ENCODE measurements around the gene OMD.

The OMD gene

DNA sequence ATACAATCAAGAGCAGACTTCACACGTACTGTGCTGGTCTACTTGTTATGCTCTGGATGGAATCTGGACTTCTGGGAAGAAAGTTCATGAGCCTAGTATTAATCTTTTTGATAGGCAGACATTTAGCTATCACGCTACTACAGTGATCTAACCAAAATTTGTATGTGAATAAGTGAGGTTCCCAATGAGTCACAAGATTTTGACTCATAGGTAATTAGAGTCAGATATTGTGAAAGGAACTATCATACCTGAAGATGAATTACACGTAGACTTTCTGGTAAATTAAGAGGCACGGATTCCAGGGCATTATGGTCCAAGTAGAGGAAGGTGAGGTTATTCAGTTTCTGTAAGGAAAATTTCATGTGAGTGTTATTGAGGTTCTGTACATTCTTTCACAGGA, 38.3 kb downstream of the OMD start:
- Histone ChIP-seq H3K4me1 (ENCODE audit: insufficient read depth, low read length) (no peaks in the 10 kb centered on the region; the same call in 1 of the 2 replicates), H3K27ac (ENCODE audit: low read length) (no peak overlapping the region), H3K9me3 (ENCODE audit: insufficient read depth, low read depth, low read length) (no peaks in the 10 kb centered on the region), H3K4me3 (ENCODE audit: low read length) (no peak overlapping the region), H3K36me3 (ENCODE audit: insufficient read depth, low read depth, low read length) (no peaks in the 10 kb centered on the region), H3K27me3 (ENCODE audit: insufficient read depth, low read length) (no peaks in the 10 kb centered on the region), H3K9ac (ENCODE audit: low read depth, low read length) (no peak overlapping the region)

DNA sequence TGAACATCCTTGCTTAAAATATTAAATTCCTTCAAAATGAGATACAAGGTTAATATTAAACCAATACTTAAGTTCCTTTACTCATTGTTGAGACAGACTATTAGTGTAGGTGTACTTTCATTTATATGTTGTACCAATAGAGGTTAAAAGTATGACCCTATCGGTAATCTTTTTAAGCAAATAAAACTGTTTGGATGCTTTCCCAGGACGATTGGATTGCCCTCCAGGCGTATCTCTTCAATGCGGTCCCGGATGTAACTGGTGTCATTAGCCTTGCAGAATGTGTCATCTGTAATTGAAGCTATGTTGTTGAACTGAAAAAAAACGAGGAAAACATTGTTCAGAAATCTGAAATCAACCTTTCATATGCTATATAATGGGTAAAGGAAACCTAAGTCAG, 38.8 kb downstream of the OMD start:
- no peak overlapping the region for H3K9ac ChIP-seq (ENCODE audit: low read depth, low read length)
- H3K36me3 ChIP-seq (ENCODE audit: insufficient read depth, low read depth, low read length): no peaks in the 10 kb centered on the region
- no peaks in the 10 kb centered on the region for H3K9me3 ChIP-seq (ENCODE audit: insufficient read depth, low read depth, low read length)
- no peaks in the 10 kb centered on the region; the same call in 1 of the 2 replicates for H3K4me1 ChIP-seq (ENCODE audit: insufficient read depth, low read length)
- no peak overlapping the region for H3K4me3 ChIP-seq (ENCODE audit: low read length)
- H3K27me3 ChIP-seq (ENCODE audit: insufficient read depth, low read length): no peaks in the 10 kb centered on the region
- no peak overlapping the region for H3K27ac ChIP-seq (ENCODE audit: low read length)

DNA sequence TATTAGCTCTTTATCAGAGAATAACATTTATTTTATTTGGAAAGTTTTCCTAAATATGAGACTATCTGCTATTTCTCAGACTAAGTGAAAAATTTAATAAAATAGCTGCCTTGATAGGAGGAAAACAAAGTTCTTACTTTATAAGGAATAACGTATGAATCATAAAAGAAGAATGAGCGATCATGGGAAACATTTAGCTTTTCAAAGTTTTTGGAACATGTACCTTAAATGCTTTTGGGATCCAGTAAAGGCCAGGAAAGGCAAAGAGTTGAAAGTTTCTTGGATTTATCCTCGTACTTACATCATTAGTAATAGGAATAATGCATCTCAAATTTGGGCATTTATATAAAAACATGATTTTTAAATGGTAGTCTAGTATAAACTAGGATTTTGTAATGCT, 39.3 kb downstream of the OMD start:
- Histone ChIP-seq H3K9me3 (ENCODE audit: insufficient read depth, low read depth, low read length) (no peaks in the 10 kb centered on the region), H3K27ac (ENCODE audit: low read length) (no peak overlapping the region), H3K9ac (ENCODE audit: low read depth, low read length) (no peak overlapping the region), H3K36me3 (ENCODE audit: insufficient read depth, low read depth, low read length) (no peaks in the 10 kb centered on the region), H3K4me3 (ENCODE audit: low read length) (no peak overlapping the region), H3K4me1 (ENCODE audit: insufficient read depth, low read length) (no peaks in the 10 kb centered on the region; the same call in none of the 2 replicates), H3K27me3 (ENCODE audit: insufficient read depth, low read length) (no peaks in the 10 kb centered on the region)

DNA sequence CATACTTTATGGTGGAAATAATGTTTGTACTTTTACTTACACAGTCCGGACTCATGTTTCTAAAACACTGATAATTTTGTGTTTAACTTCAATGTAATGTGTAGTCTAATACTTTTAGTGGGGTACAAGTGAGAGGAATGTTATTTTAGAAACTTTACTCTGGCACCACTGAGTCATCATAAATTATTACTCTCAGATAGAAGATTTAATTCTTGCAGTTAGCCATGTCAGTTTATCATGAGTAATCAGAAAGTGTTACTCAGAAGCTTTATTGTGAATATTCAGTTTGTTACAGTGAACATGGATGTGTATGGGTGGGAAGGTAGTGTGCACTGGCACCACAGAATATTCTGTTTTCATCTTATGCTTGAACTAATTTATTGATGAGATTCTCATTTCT, 39.9 kb downstream of the OMD start:
- H3K9ac ChIP-seq (ENCODE audit: low read depth, low read length): no peak overlapping the region
- H3K27ac ChIP-seq (ENCODE audit: low read length): no peak overlapping the region
- no peaks in the 10 kb centered on the region for H3K36me3 ChIP-seq (ENCODE audit: insufficient read depth, low read depth, low read length)
- H3K4me1 ChIP-seq (ENCODE audit: insufficient read depth, low read length): peaks cover 5% of the 10 kb centered on the region
- H3K4me3 ChIP-seq (ENCODE audit: low read length): no peak overlapping the region
- no peaks in the 10 kb centered on the region for H3K9me3 ChIP-seq (ENCODE audit: insufficient read depth, low read depth, low read length)
- H3K27me3 ChIP-seq (ENCODE audit: insufficient read depth, low read length): no peaks in the 10 kb centered on the region

DNA sequence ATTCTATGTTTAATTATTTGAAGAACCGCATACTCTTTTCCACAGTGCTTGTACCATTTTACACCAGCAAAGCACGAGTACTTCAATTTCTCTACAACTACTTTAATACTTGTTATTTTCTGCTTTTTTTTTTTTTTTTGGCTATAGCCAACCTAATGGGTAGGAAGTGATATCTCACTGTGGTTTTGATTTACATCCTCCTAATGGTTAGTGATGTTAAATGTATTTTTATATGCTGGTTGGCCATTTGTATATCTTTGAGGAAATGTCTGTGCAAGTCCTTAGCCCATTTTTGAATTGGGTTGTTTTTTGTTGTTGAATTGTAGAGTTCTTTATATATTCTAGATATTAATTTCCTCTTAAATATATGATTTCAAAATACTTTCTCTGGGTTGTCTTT, 42.5 kb downstream of the OMD start:
- H3K9ac ChIP-seq (ENCODE audit: low read depth, low read length): no peak overlapping the region
- H3K27me3 ChIP-seq (ENCODE audit: insufficient read depth, low read length): no peaks in the 10 kb centered on the region
- no peak overlapping the region for H3K4me3 ChIP-seq (ENCODE audit: low read length)
- H3K4me1 ChIP-seq (ENCODE audit: insufficient read depth, low read length): peaks cover 12% of the 10 kb centered on the region
- no peaks in the 10 kb centered on the region for H3K9me3 ChIP-seq (ENCODE audit: insufficient read depth, low read depth, low read length)
- H3K36me3 ChIP-seq (ENCODE audit: insufficient read depth, low read depth, low read length): no peaks in the 10 kb centered on the region
- H3K27ac ChIP-seq (ENCODE audit: low read length): no peak overlapping the region

GRCh38 chr9:92380603-92381002, 43.7 kb downstream of the OMD start:
- H3K27ac ChIP-seq (ENCODE audit: low read length): no peak overlapping the region
- H3K9me3 ChIP-seq (ENCODE audit: insufficient read depth, low read depth, low read length): no peaks in the 10 kb centered on the region
- H3K4me1 ChIP-seq (ENCODE audit: insufficient read depth, low read length): peaks cover 12% of the 10 kb centered on the region
- no peak overlapping the region for H3K9ac ChIP-seq (ENCODE audit: low read depth, low read length)
- no peaks in the 10 kb centered on the region for H3K27me3 ChIP-seq (ENCODE audit: insufficient read depth, low read length)
- no peaks in the 10 kb centered on the region for H3K36me3 ChIP-seq (ENCODE audit: insufficient read depth, low read depth, low read length)
- H3K4me3 ChIP-seq (ENCODE audit: low read length): no peak overlapping the region

DNA sequence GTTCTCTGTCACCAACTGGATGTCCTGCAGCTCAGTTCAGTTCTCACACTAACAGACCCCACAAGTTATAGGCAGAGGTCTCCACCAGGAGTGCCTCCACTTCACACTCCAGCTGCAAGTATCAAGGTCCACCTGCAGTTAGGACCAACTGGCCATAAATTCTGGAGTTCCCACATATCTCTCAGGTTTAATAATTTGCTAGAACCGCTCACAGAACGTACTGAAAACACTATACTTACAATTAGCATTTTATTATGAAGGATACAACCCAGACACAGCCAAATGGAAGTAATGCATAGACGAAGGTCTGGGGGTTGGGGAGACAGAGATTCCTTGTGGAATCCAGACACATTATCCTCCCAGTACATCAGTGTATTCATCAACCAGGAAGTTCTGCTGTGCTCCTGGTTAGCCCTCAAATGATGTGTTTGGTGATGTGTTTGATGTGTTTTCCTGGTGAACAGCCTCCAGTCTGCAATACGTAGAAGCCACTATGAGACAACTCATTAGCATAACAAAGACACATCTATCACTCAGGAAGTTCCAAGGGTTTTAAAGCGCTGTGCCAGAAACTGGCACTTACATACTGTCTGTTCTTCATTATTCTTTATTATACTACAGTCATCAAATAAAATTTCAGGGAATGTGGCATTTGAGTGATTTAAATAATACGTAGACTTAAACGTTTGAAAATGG, 45.3 kb downstream of the OMD start:
- H3K9me3 ChIP-seq (ENCODE audit: insufficient read depth, low read depth, low read length): no peaks in the 10 kb centered on the region
- no peak overlapping the region for H3K27ac ChIP-seq (ENCODE audit: low read length)
- H3K36me3 ChIP-seq (ENCODE audit: insufficient read depth, low read depth, low read length): no peaks in the 10 kb centered on the region
- peaks cover 12% of the 10 kb centered on the region for H3K4me1 ChIP-seq (ENCODE audit: insufficient read depth, low read length)
- H3K4me3 ChIP-seq (ENCODE audit: low read length): no peak overlapping the region
- H3K9ac ChIP-seq (ENCODE audit: low read depth, low read length): no peak overlapping the region
- H3K27me3 ChIP-seq (ENCODE audit: insufficient read depth, low read length): no peaks in the 10 kb centered on the region

DNA sequence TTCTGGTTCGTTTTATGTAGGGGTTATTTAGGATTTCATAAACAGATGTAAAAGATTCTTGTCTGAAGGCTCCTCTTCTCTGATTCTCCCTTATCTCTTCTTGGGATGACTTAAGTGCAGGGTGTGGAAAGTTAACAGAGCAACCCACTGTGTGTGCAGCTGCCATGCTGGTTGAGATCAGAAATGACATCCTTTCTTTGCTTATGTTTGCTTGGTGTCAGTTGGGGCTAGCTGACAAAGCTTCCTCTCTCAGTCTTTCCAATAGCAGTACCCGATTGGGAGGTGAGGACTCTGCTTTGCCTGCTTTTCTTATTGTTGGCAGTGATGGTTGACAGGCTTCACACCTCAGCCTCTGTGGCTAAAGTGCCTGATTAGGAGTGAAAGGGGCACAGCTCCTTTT, 46.4 kb downstream of the OMD start:
- Histone ChIP-seq H3K4me1 (ENCODE audit: insufficient read depth, low read length) (peaks cover 12% of the 10 kb centered on the region), H3K27ac (ENCODE audit: low read length) (no peak overlapping the region), H3K27me3 (ENCODE audit: insufficient read depth, low read length) (no peaks in the 10 kb centered on the region), H3K4me3 (ENCODE audit: low read length) (no peak overlapping the region), H3K9ac (ENCODE audit: low read depth, low read length) (no peak overlapping the region), H3K9me3 (ENCODE audit: insufficient read depth, low read depth, low read length) (no peaks in the 10 kb centered on the region), H3K36me3 (ENCODE audit: insufficient read depth, low read depth, low read length) (no peaks in the 10 kb centered on the region)

DNA sequence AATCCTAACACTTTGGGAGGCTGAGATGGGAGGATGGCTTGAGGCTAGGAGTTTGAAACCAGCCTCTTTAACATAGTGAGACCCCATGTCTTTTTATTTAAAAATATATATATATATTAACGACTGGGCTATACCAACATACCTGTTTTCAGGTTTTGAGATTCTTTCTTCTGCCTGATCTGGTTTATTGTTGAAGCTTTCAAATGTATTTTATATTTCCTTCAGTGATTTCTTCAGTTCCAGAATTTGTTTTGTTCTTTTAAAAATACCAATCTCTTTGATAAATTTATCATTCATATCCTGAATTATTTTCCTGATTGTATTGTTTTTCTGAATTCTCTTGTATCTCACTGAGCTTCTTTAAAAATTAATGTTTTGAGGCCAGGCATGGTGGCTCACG, 51.1 kb downstream of the OMD start:
- peaks cover 7% of the 10 kb centered on the region; the same call in 1 of the 2 replicates for H3K4me1 ChIP-seq (ENCODE audit: insufficient read depth, low read length)
- no peak overlapping the region for H3K4me3 ChIP-seq (ENCODE audit: low read length)
- H3K36me3 ChIP-seq (ENCODE audit: insufficient read depth, low read depth, low read length): no peaks in the 10 kb centered on the region
- H3K9me3 ChIP-seq (ENCODE audit: insufficient read depth, low read depth, low read length): no peaks in the 10 kb centered on the region
- H3K9ac ChIP-seq (ENCODE audit: low read depth, low read length): no peak overlapping the region
- no peak overlapping the region for H3K27ac ChIP-seq (ENCODE audit: low read length)
- H3K27me3 ChIP-seq (ENCODE audit: insufficient read depth, low read length): no peaks in the 10 kb centered on the region

- no peaks in the 10 kb centered on the region for H3K27me3 ChIP-seq (ENCODE audit: insufficient read depth, low read length)
- H3K27ac ChIP-seq (ENCODE audit: low read length): no peak overlapping the region
- peaks cover 7% of the 10 kb centered on the region; the same call in 1 of the 2 replicates for H3K4me1 ChIP-seq (ENCODE audit: insufficient read depth, low read length)
- H3K9ac ChIP-seq (ENCODE audit: low read depth, low read length): no peak overlapping the region
- H3K4me3 ChIP-seq (ENCODE audit: low read length): no peak overlapping the region
- no peaks in the 10 kb centered on the region for H3K9me3 ChIP-seq (ENCODE audit: insufficient read depth, low read depth, low read length)
- H3K36me3 ChIP-seq (ENCODE audit: insufficient read depth, low read depth, low read length): no peaks in the 10 kb centered on the region
These were observed 55.2 kb downstream of the OMD start for GRCh38 chr9:92369075-92369474.
